Measurements from ENCODE around the gene PIK3C3.

PIK3C3 gene

GRCh38 chr18:42052122-42052708, 97.2 kb downstream of the PIK3C3 start:
- no peak overlapping the region for H3K4me3 ChIP-seq (replicated peaks; ENCODE audit: low read depth, low read length)
- DNase-seq (ENCODE audit: low read depth), result peak; percentile 57
- TF ChIP-seq, protein P1, sequence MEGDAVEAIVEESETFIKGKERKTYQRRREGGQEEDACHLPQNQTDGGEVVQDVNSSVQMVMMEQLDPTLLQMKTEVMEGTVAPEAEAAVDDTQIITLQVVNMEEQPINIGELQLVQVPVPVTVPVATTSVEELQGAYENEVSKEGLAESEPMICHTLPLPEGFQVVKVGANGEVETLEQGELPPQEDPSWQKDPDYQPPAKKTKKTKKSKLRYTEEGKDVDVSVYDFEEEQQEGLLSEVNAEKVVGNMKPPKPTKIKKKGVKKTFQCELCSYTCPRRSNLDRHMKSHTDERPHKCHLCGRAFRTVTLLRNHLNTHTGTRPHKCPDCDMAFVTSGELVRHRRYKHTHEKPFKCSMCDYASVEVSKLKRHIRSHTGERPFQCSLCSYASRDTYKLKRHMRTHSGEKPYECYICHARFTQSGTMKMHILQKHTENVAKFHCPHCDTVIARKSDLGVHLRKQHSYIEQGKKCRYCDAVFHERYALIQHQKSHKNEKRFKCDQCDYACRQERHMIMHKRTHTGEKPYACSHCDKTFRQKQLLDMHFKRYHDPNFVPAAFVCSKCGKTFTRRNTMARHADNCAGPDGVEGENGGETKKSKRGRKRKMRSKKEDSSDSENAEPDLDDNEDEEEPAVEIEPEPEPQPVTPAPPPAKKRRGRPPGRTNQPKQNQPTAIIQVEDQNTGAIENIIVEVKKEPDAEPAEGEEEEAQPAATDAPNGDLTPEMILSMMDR (IDR thresholded peaks at IDR 0.05; ENCODE audit: low read length, missing control alignments), result peak; percentile 68

DNA sequence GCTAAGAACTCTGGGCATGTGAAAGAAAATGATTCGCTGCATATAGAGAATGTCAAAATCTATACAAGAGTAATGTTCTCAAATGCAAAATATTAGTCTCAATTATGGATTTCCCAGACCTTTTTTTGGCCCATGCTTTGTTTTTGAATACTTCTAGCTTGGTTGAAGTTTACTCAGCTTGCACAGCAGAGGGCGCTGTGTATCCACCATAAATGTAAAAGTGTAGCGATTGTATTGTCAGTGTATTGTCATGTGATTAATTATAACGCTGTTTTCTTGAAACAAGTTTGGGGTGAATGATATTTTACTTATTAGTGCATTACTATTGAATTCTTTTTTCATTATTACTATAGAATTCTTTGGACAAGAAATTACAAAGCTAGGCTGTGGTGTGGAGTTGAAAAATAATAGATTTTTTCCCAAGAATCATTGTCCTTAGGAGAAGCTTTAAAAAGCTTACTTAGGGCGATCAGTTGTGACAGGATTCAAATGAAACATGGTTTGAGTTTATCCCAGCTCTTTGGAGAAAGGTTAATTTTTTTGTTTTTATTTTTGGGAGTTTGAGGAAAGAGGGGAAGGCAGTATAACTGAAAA, 98.3 kb downstream of the PIK3C3 start:
- DNase-seq (ENCODE audit: low read depth), result peak; percentile 79
- TF ChIP-seq, protein P1 (IDR thresholded peaks at IDR 0.05; ENCODE audit: low read length, missing control alignments), result peak; percentile 87
- no peak overlapping the region for H3K4me3 ChIP-seq (replicated peaks; ENCODE audit: low read depth, low read length)

DNA sequence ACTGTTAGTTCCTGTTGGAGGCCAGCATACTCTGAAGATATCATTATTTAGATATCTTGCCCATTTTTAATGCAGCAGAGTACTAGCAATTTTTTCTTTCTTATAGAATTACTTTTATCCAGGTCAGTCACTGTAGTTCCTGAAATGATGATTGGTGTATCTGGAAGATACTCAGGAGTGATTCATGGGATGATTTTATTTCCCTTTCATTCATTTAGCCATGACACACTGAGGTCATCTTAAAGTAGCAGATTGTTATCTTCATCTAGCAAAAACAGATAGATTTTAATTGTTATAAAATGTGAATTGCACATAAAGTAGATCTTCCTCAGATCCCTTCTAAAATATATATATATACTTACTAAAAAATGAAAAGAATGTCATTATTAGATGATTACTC, 109.1 kb downstream of the PIK3C3 start:
- DNase-seq (ENCODE audit: low read depth), result no peak
- TF ChIP-seq, protein P1 (IDR thresholded peaks at IDR 0.05; ENCODE audit: low read length, missing control alignments), result no peak
- no peak overlapping the region for H3K4me3 ChIP-seq (replicated peaks; ENCODE audit: low read depth, low read length)

GRCh38 chr18:42067518-42067917, 112.5 kb downstream of the PIK3C3 start:
- DNase-seq (ENCODE audit: low read depth), result no peak
- TF ChIP-seq, protein P1 (IDR thresholded peaks at IDR 0.05; ENCODE audit: low read length, missing control alignments), result no peak
- no peak overlapping the region for H3K4me3 ChIP-seq (replicated peaks; ENCODE audit: low read depth, low read length)

DNA sequence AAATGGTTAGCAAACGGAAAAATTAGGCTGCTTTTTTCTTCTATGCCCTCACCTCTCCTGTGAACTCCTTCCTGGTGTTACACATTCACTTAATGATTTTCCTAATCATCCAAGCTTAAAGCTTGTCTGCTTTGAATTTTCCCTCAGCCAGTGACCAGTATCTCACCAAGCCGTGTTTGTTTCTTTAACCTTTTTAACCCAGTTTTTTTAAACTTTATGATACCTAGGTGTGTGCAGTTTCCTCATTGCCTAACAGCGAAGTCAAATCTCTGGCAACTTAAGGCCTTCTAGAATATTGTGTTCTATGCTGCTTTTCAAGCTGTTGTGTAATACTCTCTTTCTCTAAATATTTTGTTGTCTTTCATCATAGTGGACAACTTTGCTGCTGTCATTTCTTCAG, 113.0 kb downstream of the PIK3C3 start:
- TF ChIP-seq, protein P1 (IDR thresholded peaks at IDR 0.05; ENCODE audit: low read length, missing control alignments), result no peak
- DNase-seq (ENCODE audit: low read depth), result no peak
- H3K4me3 ChIP-seq (replicated peaks; ENCODE audit: low read depth, low read length), result no peak overlapping the region

GRCh38 chr18:42069036-42069435, 114.0 kb downstream of the PIK3C3 start:
- no peak for DNase-seq (ENCODE audit: low read depth)
- H3K4me3 ChIP-seq (replicated peaks; ENCODE audit: low read depth, low read length), result no peak overlapping the region
- TF ChIP-seq, protein P1 (IDR thresholded peaks at IDR 0.05; ENCODE audit: low read length, missing control alignments), result no peak

- H3K4me3 ChIP-seq (replicated peaks; ENCODE audit: low read depth, low read length), result no peak overlapping the region
- TF ChIP-seq, protein P1 (IDR thresholded peaks at IDR 0.05; ENCODE audit: low read length, missing control alignments), result peak; percentile 4
- peak; percentile 32 for DNase-seq (ENCODE audit: low read depth)
Observed at GRCh38 chr18:42072407-42072806, 117.4 kb downstream of the PIK3C3 start.
